Activated naive CD4-positive, alpha-beta T cell (primary cell): Measurements from ENCODE around the gene F8A1.
"Not testable (repeated sequence)": the region's sequence is repeated elsewhere in the genome, so short reads cannot be mapped to it uniquely, and the experiment has no call there.

Source experiments
- DNase-seq, 4 experiments: peaks; one replicate each; lab custom pipeline; 2025; lab: John Stamatoyannopoulos, UW

Gene F8A1

DNA sequence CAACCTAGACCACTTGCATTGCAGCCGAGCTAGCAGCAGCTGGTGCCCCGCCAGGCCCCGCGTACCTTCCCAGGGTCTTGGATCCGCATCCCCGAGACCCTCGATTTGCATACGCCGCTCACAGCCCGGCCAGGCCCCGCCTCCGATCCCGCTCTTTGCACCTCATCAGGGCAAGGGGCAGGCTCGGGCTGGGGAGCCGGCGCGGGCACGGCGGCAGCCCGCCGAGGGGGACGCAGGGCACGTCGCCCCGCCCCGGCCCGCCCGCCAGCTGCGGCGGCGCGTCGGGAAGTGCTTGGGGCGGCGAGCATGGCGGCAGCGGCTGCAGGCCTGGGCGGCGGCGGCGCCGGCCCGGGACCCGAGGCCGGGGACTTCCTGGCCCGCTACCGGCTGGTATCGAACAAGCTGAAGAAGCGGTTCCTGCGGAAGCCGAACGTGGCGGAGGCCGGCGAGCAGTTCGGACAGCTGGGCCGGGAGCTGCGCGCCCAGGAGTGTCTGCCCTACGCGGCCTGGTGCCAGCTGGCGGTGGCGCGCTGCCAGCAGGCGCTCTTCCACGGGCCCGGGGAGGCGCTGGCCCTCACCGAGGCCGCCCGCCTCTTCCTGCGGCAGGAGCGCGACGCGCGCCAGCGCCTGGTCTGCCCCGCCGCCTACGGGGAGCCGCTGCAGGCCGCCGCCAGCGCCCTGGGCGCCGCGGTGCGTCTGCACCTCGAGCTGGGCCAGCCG, at the start of gene F8A1:
TSS of gene F8A1 (plus strand) at position 287 of the 720 bp plus-strand sequence. CDS start at position 307, 20 bp downstream.
- DNase-seq: not testable (repeated sequence)

DNA sequence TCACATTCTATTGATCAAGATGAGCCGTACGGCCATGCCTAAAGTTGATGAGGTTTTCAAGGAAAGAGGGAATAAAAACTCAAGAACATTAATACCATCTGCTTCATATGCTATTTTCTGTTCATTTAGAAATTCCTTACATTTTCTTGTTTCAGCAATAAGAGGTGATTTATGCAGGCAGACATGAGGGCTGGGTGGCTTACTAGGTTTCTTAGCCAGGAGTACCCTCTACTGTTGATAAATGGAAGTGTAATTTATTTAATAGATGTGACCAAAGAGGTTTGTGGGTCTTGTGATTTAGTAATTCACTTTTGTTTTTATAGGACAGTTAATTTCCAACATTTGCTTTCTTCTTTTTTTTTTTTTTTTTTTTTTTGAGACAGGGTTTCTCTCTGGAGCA, 45.3 kb upstream of the F8A1 start:
- DNase-seq: no peak

DNA sequence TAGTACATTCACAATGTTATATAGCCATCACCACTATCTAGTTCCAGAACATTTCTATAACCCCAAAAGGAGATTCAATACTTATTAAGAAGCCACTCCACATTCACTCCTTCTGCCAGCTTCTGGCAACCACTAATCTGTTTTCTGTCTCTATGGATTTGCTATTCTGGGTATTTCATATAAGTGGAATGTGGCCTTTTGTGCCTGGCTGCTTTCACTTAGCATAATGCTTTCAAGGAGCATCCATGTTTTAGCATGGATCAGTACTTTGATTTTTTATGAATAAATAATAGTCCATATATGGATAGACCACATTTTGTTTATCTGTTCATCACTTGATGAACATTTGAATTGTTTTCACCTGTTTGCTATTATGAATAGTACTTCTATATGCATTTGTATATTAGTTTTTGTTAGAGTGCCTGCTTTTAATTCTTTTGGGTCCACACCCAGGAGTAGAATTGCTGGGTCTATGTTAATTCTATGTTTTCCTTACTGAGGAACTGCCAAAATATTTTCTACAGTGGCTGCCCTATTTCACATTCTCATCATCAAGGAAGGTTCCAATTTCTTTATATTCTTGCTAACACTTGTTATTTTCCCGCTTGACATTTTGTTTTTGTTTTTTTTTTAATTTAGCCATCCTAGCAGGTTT, 35.1 kb upstream of the F8A1 start:
- DNase-seq: no peak

DNA sequence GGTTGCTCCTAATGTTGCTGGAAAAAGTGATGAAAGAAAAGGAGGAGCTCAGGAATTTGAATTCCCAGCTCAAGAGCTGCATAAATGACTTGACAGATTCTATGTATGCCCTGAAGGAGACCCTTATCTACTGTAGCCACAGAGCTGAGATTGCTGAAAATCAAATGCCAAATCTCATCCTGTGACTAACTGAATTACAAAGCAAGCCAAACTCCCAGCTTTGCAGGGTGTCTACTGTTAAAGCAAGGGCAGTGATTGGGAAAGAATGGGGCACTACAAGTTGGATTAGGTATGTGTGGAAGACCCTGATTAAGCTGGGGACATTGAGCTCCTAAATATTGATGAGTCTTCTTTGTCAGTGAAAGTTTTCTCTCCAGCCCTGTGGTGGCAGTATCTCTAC, 30.9 kb upstream of the F8A1 start:
- DNase-seq: no peak

DNA sequence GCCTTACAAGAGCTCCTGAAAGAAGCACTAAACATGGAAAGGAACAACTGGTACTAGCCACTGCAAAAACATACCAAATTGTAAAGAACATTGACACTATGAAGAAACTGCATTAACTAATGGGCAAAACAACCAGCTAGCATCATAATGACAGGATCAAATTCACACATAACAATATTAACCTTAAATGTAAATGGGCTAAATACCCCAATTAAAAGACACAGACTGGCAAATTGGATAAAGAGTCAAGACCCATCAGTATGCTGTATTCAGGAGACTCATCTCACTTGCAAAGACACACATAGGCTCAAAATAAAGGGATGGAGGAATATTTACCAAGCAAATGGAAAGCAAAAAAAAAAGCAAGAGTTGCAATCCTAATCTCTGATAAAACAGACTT, 17.6 kb upstream of the F8A1 start:
- not testable (repeated sequence) for DNase-seq

DNA sequence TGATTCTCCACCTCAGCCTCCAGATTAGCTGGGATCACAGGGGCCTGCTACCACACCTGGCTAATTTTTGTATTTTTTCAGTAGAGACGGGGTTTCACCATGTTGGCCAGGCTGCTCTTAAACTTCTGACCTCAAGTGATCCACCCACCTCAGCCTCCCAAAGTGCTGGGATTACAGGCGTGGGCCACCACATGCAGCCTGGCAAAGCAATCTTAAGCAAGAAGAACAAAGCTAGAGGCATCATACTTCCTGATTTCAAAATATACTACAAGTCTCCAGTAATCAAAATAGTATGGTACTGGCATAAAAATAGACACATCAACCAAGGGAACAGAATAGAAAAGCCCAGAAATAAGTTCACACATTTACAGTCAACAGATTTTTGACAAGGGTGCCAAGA, 12.8 kb upstream of the F8A1 start:
- DNase-seq: no peak

DNA sequence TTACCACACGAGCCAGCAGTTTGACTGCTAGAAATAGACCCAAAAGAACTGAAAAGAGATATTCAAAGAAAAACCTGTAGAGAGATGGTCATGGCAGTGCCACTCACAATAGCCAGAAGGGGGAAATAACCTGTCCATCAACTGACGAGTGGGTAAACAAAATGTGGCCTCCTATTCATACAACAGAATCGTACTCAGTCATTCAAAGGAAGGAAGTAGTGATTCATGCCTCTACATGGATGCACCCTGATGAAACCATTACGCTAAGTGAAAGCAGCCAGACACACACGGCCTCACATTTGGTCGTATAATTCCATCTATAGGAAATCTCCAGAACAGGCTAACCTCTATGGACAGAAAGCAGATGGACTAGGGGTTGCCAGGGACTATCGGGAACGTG, 2.1 kb upstream of the F8A1 start:
- DNase-seq: not testable (repeated sequence)

DNA sequence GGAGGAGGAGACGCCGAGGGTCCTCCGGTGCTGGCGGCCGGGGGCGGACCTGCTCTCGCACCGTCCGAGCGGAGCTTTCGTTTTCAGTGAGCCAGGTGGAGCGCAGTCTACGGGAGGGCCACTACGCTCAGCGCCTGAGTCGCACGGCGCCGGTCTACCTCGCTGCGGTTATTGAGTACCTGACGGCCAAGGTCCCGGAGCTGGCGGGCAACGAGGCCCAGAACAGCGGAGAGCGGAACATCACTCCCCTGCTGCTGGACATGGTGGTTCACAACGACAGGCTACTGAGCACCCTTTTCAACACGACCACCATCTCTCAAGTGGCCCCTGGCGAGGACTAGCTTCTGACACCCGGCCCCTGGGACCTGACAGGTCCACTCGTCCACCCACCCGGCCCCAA, 1.1 kb upstream of the F8A1 start:
- not testable (repeated sequence) for DNase-seq

DNA sequence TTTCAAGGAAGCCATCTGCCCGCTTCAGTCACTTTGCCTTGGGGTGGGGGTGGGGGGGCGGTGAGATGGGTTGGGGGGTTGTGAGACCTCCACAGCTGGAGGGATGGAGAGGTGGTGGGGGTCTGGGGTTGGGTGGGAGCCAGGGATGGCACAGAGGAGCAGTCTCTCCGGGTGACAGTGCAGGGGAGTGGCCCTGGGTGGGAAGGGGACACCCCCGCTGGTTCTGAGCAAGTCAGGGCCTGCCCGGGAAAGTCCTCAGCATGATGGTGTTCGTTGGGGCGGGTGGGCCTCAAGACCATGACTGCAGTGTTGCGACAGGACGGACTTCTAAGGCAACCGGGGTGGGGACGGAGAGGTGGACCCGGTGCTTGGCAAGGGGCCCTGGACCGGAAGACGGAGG, 606 bp upstream of the F8A1 start:
- DNase-seq: not testable (repeated sequence)

DNA sequence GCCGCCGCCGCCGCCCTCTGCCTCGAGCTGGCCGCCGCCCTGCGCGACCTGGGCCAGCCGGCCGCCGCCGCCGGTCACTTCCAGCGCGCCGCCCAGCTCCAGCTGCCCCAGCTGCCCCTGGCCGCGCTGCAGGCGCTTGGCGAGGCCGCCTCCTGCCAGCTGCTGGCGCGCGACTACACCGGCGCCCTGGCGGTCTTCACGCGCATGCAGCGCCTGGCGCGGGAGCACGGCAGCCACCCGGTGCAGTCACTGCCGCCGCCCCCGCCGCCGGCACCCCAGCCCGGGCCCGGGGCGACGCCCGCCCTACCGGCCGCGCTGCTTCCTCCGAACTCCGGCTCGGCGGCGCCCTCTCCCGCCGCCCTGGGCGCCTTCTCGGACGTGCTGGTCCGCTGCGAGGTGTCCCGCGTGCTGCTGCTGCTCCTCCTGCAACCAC, 650 bp downstream of the F8A1 start:
- DNase-seq: not testable (repeated sequence)

DNA sequence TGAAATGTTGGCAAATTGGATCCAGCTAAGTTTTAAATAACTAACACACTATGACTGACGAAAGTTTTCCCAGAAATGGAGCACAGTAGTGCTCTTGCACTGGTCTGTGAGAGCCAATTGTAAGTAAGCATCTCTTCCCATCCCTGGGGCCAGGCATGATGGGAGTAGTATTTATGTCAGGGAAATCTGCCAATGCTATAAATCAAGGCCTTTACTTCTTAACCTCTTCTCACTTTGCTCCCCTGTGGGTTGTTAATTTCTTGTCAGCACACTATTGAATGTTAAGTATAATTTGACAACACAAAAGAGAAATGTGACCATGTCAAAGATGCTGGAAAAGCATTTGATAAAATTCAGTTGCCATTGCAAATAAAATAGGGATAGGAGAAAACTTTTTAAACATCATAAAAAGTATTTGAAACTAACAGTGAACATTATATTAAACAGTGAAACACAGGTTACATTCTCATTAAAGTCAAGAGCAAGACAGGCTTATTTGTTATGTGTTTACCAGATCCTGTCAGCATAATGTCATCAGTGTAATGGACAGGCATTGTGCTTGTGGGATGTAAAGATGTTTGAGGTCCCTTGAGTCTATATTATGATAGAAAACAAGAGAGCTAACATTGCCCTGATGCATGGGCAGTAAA, 5.0 kb downstream of the F8A1 start:
- no peak for DNase-seq

DNA sequence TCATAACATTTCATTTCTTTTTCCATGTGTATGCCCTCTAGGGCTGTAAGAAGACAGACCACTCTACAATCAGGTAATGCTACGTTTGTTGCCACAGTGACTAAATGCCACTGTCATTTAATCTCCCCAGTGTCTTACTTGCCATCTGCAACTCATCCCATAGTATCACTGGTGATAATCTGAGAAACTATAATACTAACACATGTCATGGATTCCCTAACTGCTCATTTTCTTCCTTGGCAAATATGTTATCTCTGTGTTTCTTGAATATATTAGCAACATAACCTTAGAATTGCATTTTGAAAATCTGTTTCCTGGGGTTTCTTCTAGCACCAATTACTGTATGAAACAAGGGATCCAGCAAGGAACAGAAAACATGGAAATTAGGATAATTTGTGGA, 6.1 kb downstream of the F8A1 start:
- no peak for DNase-seq

DNA sequence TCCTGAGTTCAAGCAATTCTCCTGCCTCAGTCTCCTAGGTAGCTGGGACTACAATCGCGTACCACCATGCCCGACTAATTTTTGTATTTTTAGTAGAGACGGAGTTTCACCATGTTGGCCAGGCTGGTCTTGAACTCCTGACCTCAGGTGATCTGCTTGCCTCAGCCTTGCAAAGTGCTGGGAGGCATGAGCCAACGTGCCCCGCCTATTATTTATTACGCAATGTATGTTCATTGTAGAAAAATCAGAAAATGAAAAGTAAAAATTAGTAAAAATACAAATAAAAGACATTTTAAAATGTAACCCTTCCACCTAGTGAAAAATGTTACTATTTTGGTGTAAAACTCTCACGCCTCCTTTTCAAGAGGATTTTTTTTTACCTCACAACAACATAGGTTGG, 14.2 kb downstream of the F8A1 start:
- no peak for DNase-seq

DNA sequence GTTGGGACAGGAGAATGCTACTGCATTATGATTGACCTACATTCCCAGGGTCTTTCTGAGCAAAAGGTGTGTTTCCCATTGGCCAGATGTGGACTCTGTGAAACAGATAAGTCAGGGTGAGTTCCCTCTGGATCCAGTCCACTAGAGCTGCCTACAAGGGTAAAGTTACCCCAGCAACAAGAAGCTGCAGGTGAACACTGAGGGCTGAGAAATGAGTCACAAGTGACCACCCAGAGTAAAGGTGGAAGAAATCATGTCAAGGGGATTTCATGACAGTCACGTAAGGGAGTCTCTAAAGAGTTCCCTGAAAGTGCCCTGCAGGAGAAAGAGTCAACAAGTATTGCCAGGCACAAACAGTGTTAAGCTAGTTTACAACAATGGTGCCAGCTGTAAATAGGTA, 16.3 kb downstream of the F8A1 start:
- no peak for DNase-seq

DNA sequence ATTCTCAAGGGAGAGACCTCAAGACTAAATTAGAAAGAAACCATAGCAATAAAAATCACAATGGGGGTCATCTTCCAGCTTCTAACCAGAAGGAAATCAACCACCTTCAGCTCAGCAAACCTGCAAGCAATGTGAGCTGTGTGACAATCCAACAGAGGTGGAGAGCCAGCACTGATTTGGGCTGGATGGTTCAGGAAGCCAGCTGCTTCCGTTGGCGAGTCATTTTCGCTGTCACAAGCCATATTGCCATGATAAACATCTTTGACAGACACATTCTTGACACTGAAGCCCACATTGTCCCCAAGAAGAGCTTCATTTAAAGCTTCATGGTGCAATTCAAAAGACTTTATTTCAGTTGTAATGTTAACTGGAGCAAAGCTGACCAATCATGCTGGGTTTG, 22.7 kb downstream of the F8A1 start:
- DNase-seq: no peak

DNA sequence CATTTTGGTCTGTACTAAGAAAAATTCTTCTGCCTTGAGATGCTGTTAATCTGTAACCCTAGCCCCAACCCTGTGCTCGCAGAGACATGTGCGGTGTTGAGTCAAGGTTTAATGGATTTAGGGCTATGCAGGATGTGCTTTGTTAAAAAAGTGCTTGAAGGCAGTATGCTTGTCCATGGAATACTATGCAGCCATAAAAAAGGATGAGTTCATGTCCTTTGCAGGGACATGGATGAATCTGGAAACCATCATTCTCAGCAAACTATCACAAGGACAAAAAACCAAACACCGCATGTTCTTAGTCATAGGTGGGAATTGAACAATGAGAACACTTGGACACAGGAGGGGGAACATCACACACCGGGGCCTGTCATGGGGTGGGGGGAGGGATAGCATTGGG, 23.9 kb downstream of the F8A1 start:
- DNase-seq: not testable (repeated sequence)

DNA sequence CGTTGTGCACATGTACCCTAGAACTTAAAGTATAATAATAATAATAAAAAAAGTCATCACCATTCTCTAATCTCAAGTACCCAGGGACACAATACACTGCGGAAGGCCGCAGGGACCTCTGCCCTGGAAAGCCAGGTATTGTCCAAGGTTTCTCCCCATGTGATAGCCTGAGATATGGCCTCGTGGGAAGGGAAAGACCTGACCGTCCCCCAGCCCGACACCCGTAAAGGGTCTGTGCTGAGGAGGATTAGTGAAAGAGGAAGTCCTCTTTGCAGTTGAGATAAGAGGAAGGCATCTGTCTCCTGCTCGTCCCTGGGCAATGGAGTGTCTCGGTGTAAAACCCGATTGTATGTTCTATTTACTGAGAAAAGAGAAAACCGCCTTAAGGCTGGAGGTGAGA, 24.4 kb downstream of the F8A1 start:
- not testable (repeated sequence) for DNase-seq

DNA sequence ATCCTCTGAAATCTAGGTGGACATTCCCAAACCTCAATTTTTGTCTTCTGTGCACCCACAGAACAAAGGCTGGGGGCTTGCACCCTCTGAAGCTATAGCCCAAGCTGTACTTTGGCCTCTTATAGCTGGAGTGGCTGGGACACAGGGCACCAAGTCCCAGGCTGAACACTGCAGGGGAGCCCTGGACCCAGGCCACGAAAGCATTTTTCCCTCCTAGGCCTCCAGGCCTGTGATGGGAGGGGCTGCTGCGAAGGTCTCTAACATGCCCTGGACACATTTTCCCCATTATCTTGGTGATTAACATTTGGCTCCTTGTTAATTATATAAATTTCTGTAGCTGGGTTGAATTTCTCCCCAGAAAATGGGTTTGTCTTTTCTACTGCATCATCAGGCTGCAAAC, 27.9 kb downstream of the F8A1 start:
- DNase-seq: no peak

DNA sequence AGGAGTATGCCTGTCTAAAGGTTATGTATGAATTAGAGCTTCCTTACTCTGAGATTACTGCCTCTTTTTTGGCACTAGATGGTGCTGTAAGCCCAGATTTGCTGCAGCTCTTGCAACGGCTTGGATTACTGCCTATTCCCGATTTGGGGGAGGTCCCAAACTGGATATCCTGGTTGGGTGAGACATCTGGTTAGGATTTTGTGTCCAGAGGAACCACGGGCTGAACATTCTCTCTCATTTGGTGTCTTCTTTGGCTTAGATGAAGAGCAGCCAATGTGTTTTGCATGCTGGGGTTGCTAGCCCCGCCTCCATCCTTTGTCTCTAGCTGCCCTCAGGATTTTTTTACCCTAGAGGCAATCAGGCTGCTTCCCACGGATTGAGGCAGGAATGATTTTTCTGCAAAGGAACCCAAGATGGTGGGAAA, 31.9 kb downstream of the F8A1 start:
- DNase-seq: no peak

DNA sequence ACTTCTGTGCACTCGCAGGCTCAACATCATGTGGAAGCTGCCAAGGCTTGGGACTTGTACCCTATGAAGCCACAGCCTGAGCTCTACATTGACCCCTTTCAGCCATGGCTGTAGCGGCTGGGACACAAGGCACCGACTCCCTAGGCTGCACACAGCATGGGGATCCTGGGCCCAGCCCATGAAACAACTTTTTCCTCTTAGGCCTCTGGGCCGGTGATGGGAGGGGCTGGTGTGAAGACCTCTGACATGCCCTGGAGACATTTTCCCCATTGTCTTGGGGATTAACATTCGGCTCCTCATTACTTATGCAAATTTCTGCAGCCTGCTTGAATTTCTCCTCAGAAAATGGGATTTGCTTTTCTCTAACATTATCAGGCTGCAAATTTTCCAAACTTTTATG, 38.6 kb downstream of the F8A1 start:
- DNase-seq: not testable (repeated sequence)
